ENCODE data around the gene MRPS7.
"Not testable (repeated sequence)": the region's sequence is repeated elsewhere in the genome, so short reads cannot be mapped to it uniquely, and the experiment has no call there.

The MRPS7 gene

DNA sequence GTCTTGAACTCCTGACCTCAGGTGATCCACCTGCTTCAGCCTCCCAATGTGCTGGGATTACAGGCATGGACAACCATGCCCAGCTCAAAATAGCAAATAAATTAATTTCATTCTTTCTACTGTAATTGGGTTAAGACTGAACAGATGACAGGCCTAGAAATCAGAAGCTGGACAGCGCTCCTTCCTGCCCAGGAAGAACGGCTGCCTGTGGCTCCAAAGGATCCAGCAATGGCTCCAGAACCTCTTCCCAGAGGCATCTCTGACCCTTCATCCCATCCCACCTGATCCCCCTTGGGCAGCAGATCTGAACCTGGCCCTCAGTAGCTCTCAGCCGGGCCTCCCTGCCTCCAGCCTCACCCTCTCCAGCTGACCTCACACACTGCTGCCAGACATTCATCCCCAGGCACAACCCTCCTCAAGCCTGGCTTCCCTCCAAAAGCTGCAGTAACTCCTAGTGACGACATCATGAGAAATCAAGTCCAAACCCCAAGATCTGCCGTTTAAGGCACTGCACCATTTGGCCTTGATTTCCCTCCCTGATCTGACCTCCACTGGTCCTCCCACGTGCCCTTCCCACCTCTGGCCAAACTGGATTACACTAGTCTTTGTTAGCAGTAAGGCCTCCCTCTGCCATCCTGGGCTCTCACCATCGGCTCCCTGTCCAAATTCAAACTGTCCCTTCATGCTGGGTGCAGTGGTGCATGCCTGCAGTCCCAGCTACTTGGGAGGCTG, 12.5 kb downstream of the MRPS7 start:
- DNase-seq, result no peak
- H3K27ac Mint-ChIP-seq, result peak overlapping the region in 1 of 2 donors; percentile 62
- ATAC-seq, result no peak
- H3K4me3 Mint-ChIP-seq, result peak overlapping the region in 1 of 2 donors; percentile 42
- no peaks in the 10 kb centered on the region for H3K27me3 Mint-ChIP-seq
- peaks cover 45% of the 10 kb centered on the region for H3K4me1 Mint-ChIP-seq
- H3K9me3 Mint-ChIP-seq, result no peaks in the 10 kb centered on the region

- Mint-ChIP-seq H3K27me3 (no peaks in the 10 kb centered on the region), H3K27ac (no peak overlapping the region), H3K4me3 (no peak overlapping the region), H3K9me3 (no peaks in the 10 kb centered on the region), H3K4me1 (peaks cover 22% of the 10 kb centered on the region)
- DNase-seq (no peak), ATAC-seq (no peak)
Observed at GRCh38 chr17:75277664-75278071, 16.0 kb downstream of the MRPS7 start.

- not testable (repeated sequence) for H3K27me3 Mint-ChIP-seq, DNase-seq, H3K4me3 Mint-ChIP-seq, ATAC-seq, H3K9me3 Mint-ChIP-seq, H3K4me1 Mint-ChIP-seq
- peak overlapping the region in 1 of 2 donors; percentile 67 for H3K27ac Mint-ChIP-seq
Observed at GRCh38 chr17:75280189-75280588, 18.5 kb downstream of the MRPS7 start.

DNA sequence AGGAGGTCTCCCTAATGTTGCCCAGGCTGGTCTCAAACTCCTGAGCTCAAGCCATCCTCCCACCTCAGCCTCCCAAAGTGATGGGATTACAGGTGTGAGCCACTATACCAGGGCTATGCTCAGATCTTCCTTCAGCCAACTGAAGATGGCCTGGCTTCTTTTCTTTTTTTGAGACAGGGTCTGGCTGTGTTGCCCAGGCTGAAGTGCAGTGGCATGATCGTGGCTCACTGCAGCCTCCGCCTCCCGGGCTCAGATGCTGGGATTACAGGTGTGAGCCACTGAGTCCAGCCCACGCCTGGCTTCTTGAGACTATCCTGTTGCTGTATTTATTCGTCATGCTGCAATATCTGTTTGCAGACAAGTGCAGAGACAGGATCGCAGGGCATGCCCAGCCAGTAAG, 23.4 kb downstream of the MRPS7 start:
- no peak for ATAC-seq

GRCh38 chr17:75287221-75287620, 25.5 kb downstream of the MRPS7 start:
- Mint-ChIP-seq H3K4me1 (peaks cover 45% of the 10 kb centered on the region), H3K27me3 (no peaks in the 10 kb centered on the region), H3K27ac (no peak overlapping the region), H3K4me3 (no peak overlapping the region), H3K9me3 (no peaks in the 10 kb centered on the region)
- DNase-seq, result no peak
- ATAC-seq, result no peak

More for the DNA sequence above, 23.4 kb downstream of the MRPS7 start:
- Mint-ChIP-seq H3K27me3 (no peaks in the 10 kb centered on the region), H3K4me3 (no peak overlapping the region), H3K27ac (no peak overlapping the region), H3K4me1 (peaks cover 30% of the 10 kb centered on the region), H3K9me3 (no peaks in the 10 kb centered on the region)
- no peak for DNase-seq

GRCh38 chr17:75288359-75288758, 26.7 kb downstream of the MRPS7 start:
- Mint-ChIP-seq H3K27ac (peak overlapping the region; percentile 41 to 97), H3K4me3 (peak overlapping the region; percentile 97 to 98)
- no peak for ATAC-seq

DNA sequence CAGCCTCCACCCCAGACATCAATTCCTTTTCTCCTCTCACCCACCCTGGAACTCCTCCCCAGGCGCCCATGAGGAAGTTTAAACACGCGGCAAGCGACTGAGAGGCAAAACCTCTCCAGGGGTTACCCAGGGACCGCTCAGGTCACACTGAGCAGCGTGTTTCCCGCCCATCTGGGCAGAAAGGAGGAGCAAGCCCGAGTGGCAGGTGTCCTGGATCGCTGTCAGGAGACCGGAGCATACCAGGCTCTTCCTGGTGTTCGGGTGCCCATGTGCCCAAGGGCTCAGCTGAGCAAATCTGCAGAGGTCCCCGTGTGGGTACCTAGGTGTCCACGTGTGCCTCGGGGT, 27.1 kb downstream of the MRPS7 start:
- no peaks in the 10 kb centered on the region for H3K9me3 Mint-ChIP-seq
- H3K4me1 Mint-ChIP-seq, result peaks cover 40% of the 10 kb centered on the region
- peak overlapping the region; percentile 97 to 98 for H3K4me3 Mint-ChIP-seq
- no peak for DNase-seq
- peak overlapping the region; percentile 97 to 100 for H3K27ac Mint-ChIP-seq
- no peaks in the 10 kb centered on the region for H3K27me3 Mint-ChIP-seq
- ATAC-seq, result peak; percentile 35

More at GRCh38 chr17:75288359-75288758, 26.7 kb downstream of the MRPS7 start:
- H3K4me1 Mint-ChIP-seq, result peaks cover 43% of the 10 kb centered on the region
- no peaks in the 10 kb centered on the region for H3K27me3 Mint-ChIP-seq
- H3K9me3 Mint-ChIP-seq, result no peaks in the 10 kb centered on the region
- no peak for DNase-seq

DNA sequence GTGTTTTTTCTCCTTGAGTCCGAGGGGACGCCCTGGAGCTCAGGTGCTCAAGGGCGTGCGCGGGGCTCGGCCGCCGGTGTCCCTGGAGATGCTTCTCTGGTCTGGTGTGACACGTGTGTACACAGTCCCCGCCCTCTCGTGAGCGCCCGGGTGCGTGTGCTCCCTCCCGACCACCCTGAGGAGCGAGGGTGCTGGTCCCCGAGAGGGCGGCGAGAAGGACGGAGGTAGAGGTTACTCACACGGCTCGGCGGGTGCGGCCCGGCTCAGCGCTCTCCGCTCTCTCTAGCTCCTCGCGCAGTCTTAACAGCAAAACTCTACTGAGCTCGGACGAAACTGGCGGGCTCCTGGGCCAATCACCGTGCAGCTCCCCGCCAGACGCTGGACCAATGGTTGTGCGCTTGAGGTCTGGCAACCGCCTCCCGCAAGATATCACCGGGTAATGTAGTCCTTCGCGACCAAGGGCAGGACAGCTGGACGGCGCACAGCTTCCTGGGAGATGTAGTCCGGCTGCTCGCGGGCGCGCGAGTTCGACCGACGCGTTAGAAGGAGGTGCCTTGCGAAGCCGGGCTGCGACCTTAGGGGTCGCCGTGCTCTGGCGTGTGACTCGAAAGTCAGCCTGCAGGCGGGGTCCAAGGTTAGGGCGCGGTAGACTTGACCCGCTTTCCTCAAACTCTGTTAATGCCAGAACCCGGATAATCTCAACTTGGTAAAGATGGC, 27.6 kb downstream of the MRPS7 start, which contains the start of gene SLC25A19:
TSS of gene SLC25A19 (minus strand) at position 319 of the 717 bp plus-strand sequence. CDS start 2,669 bp downstream, outside the sequence.
- Mint-ChIP-seq H3K27ac (peak within 1 kb of the TSS; percentile 97 to 100), H3K9me3 (no peaks in the 10 kb centered on the region), H3K4me1 (peaks cover 40% of the 10 kb centered on the region), H3K27me3 (no peaks in the 10 kb centered on the region), H3K4me3 (peak within 1 kb of the TSS; percentile 97 to 98)
- peak; percentile 95 for ATAC-seq
- peak; percentile 97 to 99 for DNase-seq

- Mint-ChIP-seq H3K9me3 (no peaks in the 10 kb centered on the region), H3K27me3 (no peaks in the 10 kb centered on the region), H3K4me1 (peaks cover 46% of the 10 kb centered on the region), H3K4me3 (peak overlapping the region; percentile 97 to 98), H3K27ac (peak overlapping the region; percentile 97 to 100)
- DNase-seq (peak in 1 of 2 donors; percentile 86), ATAC-seq (peak; percentile 41)
Observed at GRCh38 chr17:75289832-75290337, 28.2 kb downstream of the MRPS7 start.

DNA sequence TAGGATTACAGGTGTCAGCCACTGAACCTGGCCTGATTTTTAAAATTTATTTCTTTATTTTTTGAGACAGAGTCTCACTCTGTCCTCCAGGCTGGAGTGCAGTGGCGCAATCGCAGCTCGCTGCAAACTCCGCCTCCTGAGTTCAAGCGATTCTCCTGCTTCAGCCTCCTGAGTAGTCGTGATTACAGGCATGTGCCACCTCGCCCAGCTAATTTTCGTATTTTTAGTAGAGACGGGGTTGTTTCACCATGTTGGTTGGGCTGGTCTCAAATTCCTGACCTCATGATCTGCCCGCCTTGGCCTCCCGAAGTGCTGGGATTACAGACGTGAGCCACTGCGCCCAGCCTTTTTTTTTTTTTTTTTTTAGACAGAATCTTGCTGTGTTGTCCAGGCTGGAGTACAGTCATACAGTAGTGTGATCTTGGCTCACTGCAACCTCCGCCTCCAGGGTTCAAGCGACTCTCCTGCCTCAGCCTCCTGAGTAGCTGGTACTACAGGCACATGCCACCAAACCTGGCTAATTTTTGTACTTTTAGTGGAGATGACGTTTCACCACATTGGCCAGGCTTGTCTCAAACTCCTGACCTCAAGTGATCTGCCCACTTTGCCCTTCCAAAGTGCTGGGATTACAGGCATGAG, 31.2 kb downstream of the MRPS7 start:
- not testable (repeated sequence) for ATAC-seq, H3K4me3 Mint-ChIP-seq
- H3K4me1 Mint-ChIP-seq, result peaks cover 57% of the 10 kb centered on the region

GRCh38 chr17:75295201-75296158, 33.8 kb downstream of the MRPS7 start:
- Mint-ChIP-seq H3K9me3 (no peaks in the 10 kb centered on the region), H3K4me1 (peaks cover 48% of the 10 kb centered on the region), H3K4me3 (peak overlapping the region; percentile 50 to 66), H3K27me3 (no peaks in the 10 kb centered on the region), H3K27ac (peak overlapping the region; percentile 42 to 96)
- ATAC-seq (peak; percentile 94), DNase-seq (peak in 1 of 2 donors; percentile 61)

More for the DNA sequence above, 31.2 kb downstream of the MRPS7 start:
- not testable (repeated sequence) for H3K27me3 Mint-ChIP-seq, DNase-seq, H3K9me3 Mint-ChIP-seq
- H3K27ac Mint-ChIP-seq, result peak overlapping the region in 1 of 2 donors; percentile 33

DNA sequence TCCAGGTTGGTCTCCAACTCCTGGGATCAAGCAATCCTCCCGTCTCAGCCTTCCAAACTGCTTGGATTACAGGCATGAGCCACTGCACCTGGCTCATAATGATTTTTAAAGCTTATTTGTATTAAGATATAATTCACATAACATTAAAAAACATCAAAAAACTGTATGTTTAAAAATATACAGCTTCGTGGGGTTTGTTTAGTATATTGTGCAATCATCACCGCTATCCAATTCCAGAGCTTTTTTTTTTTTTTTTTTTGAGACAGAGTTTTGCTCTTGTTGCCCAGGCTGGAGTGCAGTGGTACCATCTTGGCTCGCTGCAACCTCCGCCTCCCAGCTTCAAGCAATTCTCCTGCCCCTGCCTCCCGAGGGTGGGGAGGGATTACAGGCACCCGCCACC, 38.6 kb downstream of the MRPS7 start:
- Mint-ChIP-seq H3K4me1 (peaks cover 27% of the 10 kb centered on the region), H3K4me3 (no peak overlapping the region), H3K9me3 (no peaks in the 10 kb centered on the region), H3K27ac (no peak overlapping the region), H3K27me3 (no peaks in the 10 kb centered on the region)
- DNase-seq (no peak), ATAC-seq (no peak)

DNA sequence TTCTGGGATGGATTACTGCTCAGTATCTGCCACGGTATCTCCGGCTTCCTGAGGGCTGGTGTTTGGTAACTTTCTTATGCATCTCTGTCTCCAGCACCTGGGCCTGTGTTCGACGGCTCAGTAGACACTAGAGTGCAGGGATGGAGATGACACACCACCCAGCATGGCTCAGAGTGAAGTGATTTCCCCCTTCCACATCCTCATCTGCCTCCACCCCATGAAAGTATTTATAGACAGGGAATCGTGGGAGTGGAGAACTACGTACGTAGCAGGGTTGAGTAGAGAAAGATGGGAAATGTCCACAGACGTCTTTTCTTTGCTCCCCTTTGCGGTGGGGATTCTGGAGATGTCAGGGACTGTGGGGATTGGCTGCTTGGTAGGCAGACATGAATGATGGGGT, 39.4 kb downstream of the MRPS7 start:
- ATAC-seq (no peak), DNase-seq (no peak)
- no peak overlapping the region for H3K27ac Mint-ChIP-seq
- H3K4me3 Mint-ChIP-seq, result no peak overlapping the region
- H3K9me3 Mint-ChIP-seq, result no peaks in the 10 kb centered on the region
- H3K27me3 Mint-ChIP-seq, result no peaks in the 10 kb centered on the region
- H3K4me1 Mint-ChIP-seq, result peaks cover 19% of the 10 kb centered on the region

GRCh38 chr17:75301502-75302206, 40.0 kb downstream of the MRPS7 start:
- DNase-seq (no peak), ATAC-seq (no peak)
- Mint-ChIP-seq H3K27ac (no peak overlapping the region), H3K4me1 (peaks cover 13% of the 10 kb centered on the region), H3K27me3 (no peaks in the 10 kb centered on the region), H3K9me3 (no peaks in the 10 kb centered on the region), H3K4me3 (no peak overlapping the region)
